ENCODE data around the gene LIME1.

DNA sequence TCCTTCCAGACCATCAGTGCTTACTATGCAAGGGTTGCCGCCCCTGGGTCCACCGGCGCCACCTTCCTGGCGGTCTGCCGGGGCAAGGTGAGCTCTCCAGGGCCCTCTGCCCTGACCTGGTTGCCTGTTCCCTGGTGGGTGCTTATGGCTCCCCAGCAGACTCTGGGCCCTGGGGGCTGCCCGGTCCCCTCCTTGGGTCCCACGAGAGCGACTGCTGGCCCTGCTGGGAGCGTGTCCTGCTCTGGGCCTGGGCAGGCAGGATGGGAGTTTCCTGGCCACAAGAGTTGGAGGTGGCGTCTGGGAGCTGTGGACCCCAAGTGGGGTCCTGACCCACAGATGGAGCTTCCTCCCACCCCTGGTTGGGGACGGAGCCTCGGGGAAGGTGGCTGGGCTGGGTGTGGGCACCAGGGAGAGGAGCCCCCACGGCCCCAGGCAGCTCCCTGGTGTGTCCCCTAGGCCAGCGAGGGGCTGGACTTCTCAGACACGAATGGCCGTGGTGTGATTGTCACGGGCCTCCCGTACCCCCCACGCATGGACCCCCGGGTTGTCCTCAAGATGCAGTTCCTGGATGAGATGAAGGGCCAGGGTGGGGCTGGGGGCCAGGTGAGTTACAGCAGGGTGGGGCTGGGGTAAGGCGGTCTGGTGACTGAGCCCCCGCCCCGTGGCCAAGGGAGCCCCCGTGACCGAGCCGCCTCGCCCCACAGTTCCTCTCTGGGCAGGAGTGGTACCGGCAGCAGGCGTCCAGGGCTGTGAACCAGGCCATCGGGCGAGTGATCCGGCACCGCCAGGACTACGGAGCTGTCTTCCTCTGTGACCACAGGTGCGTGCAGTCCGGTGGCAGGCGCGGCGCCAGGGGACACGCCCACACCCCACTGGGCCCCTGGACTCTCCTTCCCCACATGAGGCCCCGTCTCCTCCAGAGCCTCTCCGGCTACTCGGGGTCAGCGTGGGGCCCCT is 47.1 kb upstream of the LIME1 start:
- no peak for TF ChIP-seq CHD1 (IDR thresholded peaks at IDR 0.05; ENCODE audit: low read depth, low read length)
- TF ChIP-seq, protein P1, sequence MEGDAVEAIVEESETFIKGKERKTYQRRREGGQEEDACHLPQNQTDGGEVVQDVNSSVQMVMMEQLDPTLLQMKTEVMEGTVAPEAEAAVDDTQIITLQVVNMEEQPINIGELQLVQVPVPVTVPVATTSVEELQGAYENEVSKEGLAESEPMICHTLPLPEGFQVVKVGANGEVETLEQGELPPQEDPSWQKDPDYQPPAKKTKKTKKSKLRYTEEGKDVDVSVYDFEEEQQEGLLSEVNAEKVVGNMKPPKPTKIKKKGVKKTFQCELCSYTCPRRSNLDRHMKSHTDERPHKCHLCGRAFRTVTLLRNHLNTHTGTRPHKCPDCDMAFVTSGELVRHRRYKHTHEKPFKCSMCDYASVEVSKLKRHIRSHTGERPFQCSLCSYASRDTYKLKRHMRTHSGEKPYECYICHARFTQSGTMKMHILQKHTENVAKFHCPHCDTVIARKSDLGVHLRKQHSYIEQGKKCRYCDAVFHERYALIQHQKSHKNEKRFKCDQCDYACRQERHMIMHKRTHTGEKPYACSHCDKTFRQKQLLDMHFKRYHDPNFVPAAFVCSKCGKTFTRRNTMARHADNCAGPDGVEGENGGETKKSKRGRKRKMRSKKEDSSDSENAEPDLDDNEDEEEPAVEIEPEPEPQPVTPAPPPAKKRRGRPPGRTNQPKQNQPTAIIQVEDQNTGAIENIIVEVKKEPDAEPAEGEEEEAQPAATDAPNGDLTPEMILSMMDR (conservative IDR thresholded peaks at IDR 0.05; ENCODE audit: low read depth, low read length): no peak
- TF ChIP-seq MAZ (IDR thresholded peaks at IDR 0.05; ENCODE audit: borderline replicate concordance, low read depth, low read length): no peak
- TF ChIP-seq POLR2A (IDR thresholded peaks at IDR 0.05; ENCODE audit: low read depth, low read length): no peak
- TF ChIP-seq MXI1 (IDR thresholded peaks at IDR 0.05; ENCODE audit: borderline replicate concordance, low read depth, low read length): no peak
- no peak for TF ChIP-seq NFE2L2 (IDR thresholded peaks at IDR 0.05; ENCODE audit: low read depth, low read length)
- TF ChIP-seq RAD21 (IDR thresholded peaks at IDR 0.05; ENCODE audit: low read length): no peak
- TF ChIP-seq CEBPB (IDR thresholded peaks at IDR 0.05; ENCODE audit: low read depth, low read length): no peak
- no peak for TF ChIP-seq MAFK (IDR thresholded peaks at IDR 0.05; ENCODE audit: low read depth, low read length)

Data from IMR-90 (cell line).